H9 (cell line): Measurements from ENCODE around the gene LNX2. TPM values are rescaled to one million over a fixed set of nuclear protein-coding genes. Genes with fewer than 3 reads are reported as not detected.
A peak's percentile ranks its signal among the peaks of the same experiment; 100 is the strongest.

Source experiments
- DNase-seq: peaks from one replicate; pipeline ENCODE4 v3.0.0-alpha.2; 2017
- H2AFZ ChIP-seq: one replicate; pipeline ENCODE4 v1.6.1; 2013; ENCODE audit warnings: mild to moderate bottlenecking, low read length, control low read depth, moderate library complexity
- H2AK5ac ChIP-seq: 2 replicates; pipeline ENCODE4 v1.6.1; 2013; ENCODE audit warnings: low read length, control low read depth, mixed read lengths; ENCODE audit not compliant: insufficient read length
- H2BK120ac ChIP-seq: one replicate; pipeline ENCODE4 v1.6.1; 2013; ENCODE audit warnings: low read depth, mild to moderate bottlenecking, low read length, control low read depth, inconsistent platforms; ENCODE audit not compliant: poor library complexity, severe bottlenecking
- H2BK12ac ChIP-seq: 2 replicates; pipeline ENCODE4 v1.6.1; 2013; ENCODE audit warnings: low read length, control low read depth, mixed read lengths, low read depth; ENCODE audit not compliant: insufficient read length
- H2BK15ac ChIP-seq: 2 replicates; pipeline ENCODE4 v1.6.1; 2013; ENCODE audit warnings: low read depth, low read length, control low read depth
- H2BK20ac ChIP-seq: one replicate; pipeline ENCODE4 v1.6.1; 2013; ENCODE audit warnings: low read depth, mild to moderate bottlenecking, low read length, control low read depth, inconsistent platforms; ENCODE audit not compliant: poor library complexity, severe bottlenecking
- H2BK5ac ChIP-seq: 2 replicates; pipeline ENCODE4 v1.6.1; 2013; ENCODE audit warnings: low read length, control low read depth, mixed read lengths; ENCODE audit not compliant: insufficient read length
- H3K14ac ChIP-seq: 2 replicates; pipeline ENCODE4 v1.6.1; 2013; ENCODE audit warnings: low read length, control low read depth; ENCODE audit not compliant: insufficient read depth
- H3K18ac ChIP-seq: 2 replicates; pipeline ENCODE4 v1.6.1; 2013; ENCODE audit warnings: low read depth, mild to moderate bottlenecking, mixed read lengths, low read length, control low read depth; ENCODE audit not compliant: insufficient read length
- H3K23ac ChIP-seq: 2 replicates; pipeline ENCODE4 v1.6.1; 2013; ENCODE audit warnings: low read length, control low read depth, mixed read lengths, low read depth; ENCODE audit not compliant: insufficient read length
- H3K23me2 ChIP-seq: 2 replicates; pipeline ENCODE4 v1.6.1; 2013; ENCODE audit warnings: low read depth, mild to moderate bottlenecking, mixed read lengths, low read length, control low read depth; ENCODE audit not compliant: insufficient read length, poor library complexity, severe bottlenecking
- H3K27ac ChIP-seq: 2 replicates; pipeline ENCODE4 v1.5.1; 2013; ENCODE audit warnings: low read length, control low read depth, mixed read lengths, low read depth; ENCODE audit not compliant: insufficient read length
- H3K27me3 ChIP-seq: 2 replicates; pipeline ENCODE4 v1.6.1; 2013; ENCODE audit warnings: low read length, control low read depth, inconsistent platforms; ENCODE audit not compliant: insufficient read depth
- H3K4ac ChIP-seq: 2 replicates; pipeline ENCODE4 v1.6.1; 2013; ENCODE audit warnings: low read depth, mild to moderate bottlenecking, control low read depth, inconsistent platforms, low read length, moderate library complexity
- H3K4me1 ChIP-seq: 2 replicates; pipeline ENCODE4 v1.6.1; 2013; ENCODE audit warnings: low read length, control low read depth, inconsistent platforms; ENCODE audit not compliant: insufficient read depth
- H3K4me2 ChIP-seq: 2 replicates; pipeline ENCODE4 v1.6.1; 2013; ENCODE audit warnings: low read length, control low read depth, mixed read lengths; ENCODE audit not compliant: insufficient read length, insufficient read depth
- H3K56ac ChIP-seq: 2 replicates; pipeline ENCODE4 v1.6.1; 2013; ENCODE audit warnings: low read depth, mild to moderate bottlenecking, mixed read lengths, low read length, control low read depth; ENCODE audit not compliant: insufficient read length
- H3K79me1 ChIP-seq: 2 replicates; pipeline ENCODE4 v1.6.1; 2013; ENCODE audit warnings: low read depth, mild to moderate bottlenecking, moderate library complexity, low read length, control low read depth, inconsistent platforms; ENCODE audit not compliant: insufficient read depth, poor library complexity, severe bottlenecking
- H3K79me2 ChIP-seq: 2 replicates; pipeline ENCODE4 v1.6.1; 2013; ENCODE audit warnings: low read length, control low read depth, inconsistent platforms; ENCODE audit not compliant: insufficient read depth
- H3K9ac ChIP-seq: 2 replicates; pipeline ENCODE4 v1.6.1; 2013; ENCODE audit warnings: low read length, control low read depth, mixed read lengths; ENCODE audit not compliant: insufficient read length; ENCODE audit errors: extremely low read depth
- H3K9me3 ChIP-seq: one replicate; pipeline ENCODE4 v1.6.1; 2013; ENCODE audit warnings: low read depth, low read length, inconsistent platforms; ENCODE audit not compliant: control insufficient read depth
- H3T11ph ChIP-seq: one replicate; pipeline ENCODE4 v1.6.1; 2013; ENCODE audit warnings: mild to moderate bottlenecking, low read length, control low read depth, inconsistent platforms
- H4K20me1 ChIP-seq: one replicate; pipeline ENCODE4 v1.6.1; 2013; ENCODE audit not compliant: control insufficient read depth, insufficient read length, insufficient read depth
- H4K5ac ChIP-seq: 2 replicates; pipeline ENCODE4 v1.6.1; 2013; ENCODE audit warnings: low read depth, mild to moderate bottlenecking, mixed read lengths, low read length, control low read depth; ENCODE audit not compliant: insufficient read length
- H4K8ac ChIP-seq: replicated peaks from 2 replicates; pipeline ENCODE4 v1.6.1; 2013; ENCODE audit warnings: low read length, control low read depth, mixed read lengths, low read depth; ENCODE audit not compliant: insufficient read length
- H4K91ac ChIP-seq: 2 replicates; pipeline ENCODE4 v1.6.1; 2013; ENCODE audit warnings: low read depth, mild to moderate bottlenecking, moderate library complexity, mixed read lengths, low read length, control low read depth; ENCODE audit not compliant: insufficient read length
- H3K27ac Mint-ChIP-seq, 3 experiments: 2 replicates in 2 of 3; 3 replicates in 1 of 3; pipeline ENCODE4 v1.8.0; 2020 to 2021; ENCODE audit warnings: mixed read lengths in 3 of 3, mild to moderate bottlenecking in 1 of 3, moderate library complexity in 1 of 3
- H3K27me3 Mint-ChIP-seq: 2 replicates; pipeline ENCODE4 v1.8.0; 2021; ENCODE audit warnings: low read depth, mild to moderate bottlenecking, moderate library complexity, mixed read lengths
- H3K36me3 Mint-ChIP-seq, 3 experiments: 2 replicates in 2 of 3; 3 replicates in 1 of 3; pipeline ENCODE4 v1.8.0; 2020 to 2021; ENCODE audit warnings: low read depth in 3 of 3, mixed read lengths in 3 of 3; ENCODE audit not compliant: insufficient read depth in 1 of 3
- H3K4me1 Mint-ChIP-seq, 2 experiments: 2 replicates each; pipeline ENCODE4 v1.8.0; 2020; ENCODE audit warnings: mixed read lengths in 2 of 2
- H3K4me3 Mint-ChIP-seq, 2 experiments: 2 replicates in 1 of 2; 3 replicates in 1 of 2; pipeline ENCODE4 v1.8.0; 2020 to 2021; ENCODE audit warnings: mild to moderate bottlenecking in 2 of 2, mixed read lengths in 2 of 2, moderate library complexity in 1 of 2
- H3K9me3 Mint-ChIP-seq, 2 experiments: 2 replicates in 1 of 2; 3 replicates in 1 of 2; pipeline ENCODE4 v1.8.0; 2020; ENCODE audit warnings: mild to moderate bottlenecking in 2 of 2, mixed read lengths in 2 of 2, moderate library complexity in 1 of 2
- WGBS: extraction: QIAGEN DNeasy Blood & Tissue Kit; methylation state at CpG from one replicate; pipeline ENCODE4 v1.1.7; 2013; ENCODE audit warnings: missing lambda C conversion rate, low lambda C conversion rate, mixed read lengths; ENCODE audit not compliant: insufficient read length; ENCODE audit errors: extremely low coverage; 5-methylcytosine and 5-hydroxymethylcytosine counted together
- total RNA-seq: library from RNA; stranded (reverse); gene quantifications from 2 replicates; pipeline ENCODE4 v1.2.1, GENCODE V29; 2021
- TF ChIP-seq, protein P1 (sequence below): fragments of 200-600 bp; sonication (generic); conservative IDR thresholded peaks from 3 replicates; pipeline ENCODE4 v1.8.0; 2021; ENCODE audit warnings: antibody characterized with exemption, mild to moderate bottlenecking

Gene LNX2
- total RNA-seq, 1 experiment from 2014 or later, result 12.4 TPM

GRCh38 chr13:27600711-27601110 lies 19.6 kb downstream of the LNX2 start:
- Histone ChIP-seq H3K18ac (no peak overlapping the region), H3K4ac (no peak overlapping the region), H4K5ac (no peak overlapping the region), H2AFZ (no peak overlapping the region), H3K9me3 (no peaks in the 10 kb centered on the region), H3K79me1 (peaks cover 5% of the 10 kb centered on the region), H3K27ac (no peak overlapping the region), H3K23ac (no peak overlapping the region), H2BK12ac (no peak overlapping the region), H2BK20ac (no peak overlapping the region), H3K9ac (no peak overlapping the region), H3K14ac (no peak overlapping the region), H3T11ph (no peak overlapping the region), H3K27me3 (no peaks in the 10 kb centered on the region), H3K79me2 (peaks cover 3% of the 10 kb centered on the region; the same call in 1 of the 2 replicates), H2BK120ac (no peak overlapping the region), H2AK5ac (no peak overlapping the region), H4K8ac (no peak overlapping the region), H3K56ac (no peak overlapping the region), H3K4me1 (peaks cover 5% of the 10 kb centered on the region; the same call in 1 of the 2 replicates), H2BK15ac (no peak overlapping the region), H3K23me2 (no peaks in the 10 kb centered on the region), H4K91ac (no peak overlapping the region), H2BK5ac (no peak overlapping the region), H4K20me1 (no peaks in the 10 kb centered on the region), H3K4me2 (no peak overlapping the region)
- Mint-ChIP-seq H3K27ac (peak overlapping the region in 2 of 3 experiments; percentile 5 to 25; a peak in 2 of 7 replicates), H3K4me1 (peaks cover 30 to 31% of the 10 kb centered on the region in 2 experiments), H3K4me3 (no peak overlapping the region), H3K9me3 (no peaks in the 10 kb centered on the region), H3K27me3 (no peaks in the 10 kb centered on the region), H3K36me3 (no peaks in the 10 kb centered on the region)
- no peak for DNase-seq
- TF ChIP-seq, protein P1, sequence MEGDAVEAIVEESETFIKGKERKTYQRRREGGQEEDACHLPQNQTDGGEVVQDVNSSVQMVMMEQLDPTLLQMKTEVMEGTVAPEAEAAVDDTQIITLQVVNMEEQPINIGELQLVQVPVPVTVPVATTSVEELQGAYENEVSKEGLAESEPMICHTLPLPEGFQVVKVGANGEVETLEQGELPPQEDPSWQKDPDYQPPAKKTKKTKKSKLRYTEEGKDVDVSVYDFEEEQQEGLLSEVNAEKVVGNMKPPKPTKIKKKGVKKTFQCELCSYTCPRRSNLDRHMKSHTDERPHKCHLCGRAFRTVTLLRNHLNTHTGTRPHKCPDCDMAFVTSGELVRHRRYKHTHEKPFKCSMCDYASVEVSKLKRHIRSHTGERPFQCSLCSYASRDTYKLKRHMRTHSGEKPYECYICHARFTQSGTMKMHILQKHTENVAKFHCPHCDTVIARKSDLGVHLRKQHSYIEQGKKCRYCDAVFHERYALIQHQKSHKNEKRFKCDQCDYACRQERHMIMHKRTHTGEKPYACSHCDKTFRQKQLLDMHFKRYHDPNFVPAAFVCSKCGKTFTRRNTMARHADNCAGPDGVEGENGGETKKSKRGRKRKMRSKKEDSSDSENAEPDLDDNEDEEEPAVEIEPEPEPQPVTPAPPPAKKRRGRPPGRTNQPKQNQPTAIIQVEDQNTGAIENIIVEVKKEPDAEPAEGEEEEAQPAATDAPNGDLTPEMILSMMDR, result no peak
- WGBS, result no CpG with 5 or more reads among the region's 1 CpG
